Stomach (tissue), 9 donors: ENCODE measurements around the gene XIRP1. TPM values are rescaled to one million over a fixed set of nuclear protein-coding genes. Genes with fewer than 3 reads are reported as not detected.

ENCODE experiments used
- DNase-seq, 2 donors: peaks; one replicate each; pipeline versions ENCODE4 v3.0.0 to v3.0.0-alpha.2; 2013 to 2019
- H3K27ac ChIP-seq, 5 donors: fragments of 200-600 bp in 4 of 5; sonication (generic) in 4 of 5; one replicate each; pipeline ENCODE4 v1.5.1; 2013 to 2019; ENCODE audit warnings: mild to moderate bottlenecking in 1 of 5, moderate library complexity in 1 of 5
- H3K27me3 ChIP-seq, 3 donors: fragments of 200-600 bp; sonication (generic); one replicate each; pipeline ENCODE4 v1.5.1; 2017 to 2019; ENCODE audit warnings: mixed run types in 1 of 3
- H3K36me3 ChIP-seq, 4 donors: fragments of 200-600 bp; sonication (generic); 1 replicate in 3 of 4; 2 replicates in 1 of 4; pipeline ENCODE4 v1.5.1; 2016 to 2019
- H3K4me1 ChIP-seq, 4 donors: fragments of 200-600 bp; sonication (generic); one replicate each; pipeline ENCODE4 v1.5.1; 2016 to 2019
- H3K4me3 ChIP-seq, 4 donors: fragments of 200-600 bp; sonication (generic) in 3 of 4; one replicate each; pipeline ENCODE4 v1.5.1; 2016 to 2019; ENCODE audit warnings: mild to moderate bottlenecking in 1 of 4
- H3K9me3 ChIP-seq, 4 donors: fragments of 200-600 bp; sonication (generic); one replicate each; pipeline ENCODE4 v1.5.1; 2016 to 2019
- EP300 ChIP-seq: sonication (generic); formaldehyde crosslinking; IDR thresholded peaks from one replicate; pipeline ENCODE4 v1.6.1; 2017; ENCODE audit warnings: antibody characterized with exemption
- POLR2A ChIP-seq, 4 donors: fragments of 450-650 bp; IDR thresholded peaks; one replicate each; pipeline ENCODE4 v1.6.1; 2016; ENCODE audit warnings: antibody characterized with exemption in 4 of 4, control low read depth in 2 of 4, mild to moderate bottlenecking in 1 of 4, moderate library complexity in 1 of 4
- POLR2AphosphoS5 ChIP-seq, 3 donors: sonication (generic); formaldehyde crosslinking; IDR thresholded peaks; one replicate each; pipeline ENCODE4 v1.6.1; 2016; ENCODE audit warnings: antibody characterized with exemption in 3 of 3
- WGBS, 5 donors: extraction: QIAGEN DNeasy Blood & Tissue Kit in 3 of 5; methylation state at CpG; one replicate each; pipeline versions ENCODE4 v1.1.5 to v1.1.7; 2013 to 2018; 5-methylcytosine and 5-hydroxymethylcytosine counted together
- intact Hi-C: fragments of 100-400 bp; cut with DNase I; formaldehyde crosslinking; loops from one replicate; pipeline ENCODE4 v1.15.1; 2023; ENCODE audit warnings: low total_unique reads
- polyA plus RNA-seq, 3 donors: library from polyadenylated mRNA; stranded (reverse); fragments of 200-250 nt; gene quantifications; one replicate each; pipeline ENCODE4 v1.2.3, GENCODE V29; 2013
- total RNA-seq, 5 donors: library from RNA; depleted of rRNA; stranded (reverse); fragments of >200 nt; gene quantifications; one replicate each; pipeline versions ENCODE4 v1.1.0 to v1.2.3, GENCODE V29; 2014 to 2016
- TF ChIP-seq, protein P1 (sequence below), 7 experiments: fragments of 450-650 bp in 4 of 7; fragments of 200-600 bp in 3 of 7; sonication (generic) in 3 of 7; IDR thresholded peaks; one replicate each; pipeline ENCODE4 v1.5.1; 2016 to 2019; ENCODE audit warnings: antibody characterized with exemption in 7 of 7, control low read depth in 2 of 7, mild to moderate bottlenecking in 1 of 7
- donor health status: healthy with polysubstance abuse.
- donor health status: Bipolar disorder and iron deficiency.
- donor health status: healthy.

XIRP1 gene
- total and polyA plus RNA-seq, 8 donors: under 0.01 to 1.1 (median 0.18) TPM; not detected in 3

DNA sequence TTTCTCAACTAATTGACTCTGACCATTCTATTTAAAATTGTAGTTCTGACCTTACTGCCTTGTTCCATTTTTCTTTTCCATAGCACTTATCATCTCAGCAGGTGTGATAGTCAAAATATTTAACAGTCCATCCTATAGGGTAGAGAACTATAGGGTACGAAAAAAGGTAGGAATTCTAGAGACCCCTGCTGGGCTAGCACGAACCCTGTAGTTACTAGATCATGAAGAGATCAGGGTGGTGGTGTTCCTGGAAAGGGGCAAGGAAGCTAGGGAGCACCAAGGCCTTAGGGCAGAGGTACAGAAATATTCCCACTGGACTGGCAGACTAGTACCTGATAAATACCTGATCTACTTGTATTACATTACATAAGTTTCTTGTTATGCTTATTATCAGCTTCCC, 31.9 kb upstream of the XIRP1 start:
- Histone ChIP-seq H3K27me3 (peaks cover 0 to 7% (median 0%) of the 10 kb centered on the region in 3 donors), H3K9me3 (no peaks in the 10 kb centered on the region), H3K36me3 (no peaks in the 10 kb centered on the region), H3K4me3 (no peak overlapping the region), H3K4me1 (no peaks in the 10 kb centered on the region), H3K27ac (no peak overlapping the region)
- intact Hi-C loops: no loop called here
- TF ChIP-seq, protein P1, sequence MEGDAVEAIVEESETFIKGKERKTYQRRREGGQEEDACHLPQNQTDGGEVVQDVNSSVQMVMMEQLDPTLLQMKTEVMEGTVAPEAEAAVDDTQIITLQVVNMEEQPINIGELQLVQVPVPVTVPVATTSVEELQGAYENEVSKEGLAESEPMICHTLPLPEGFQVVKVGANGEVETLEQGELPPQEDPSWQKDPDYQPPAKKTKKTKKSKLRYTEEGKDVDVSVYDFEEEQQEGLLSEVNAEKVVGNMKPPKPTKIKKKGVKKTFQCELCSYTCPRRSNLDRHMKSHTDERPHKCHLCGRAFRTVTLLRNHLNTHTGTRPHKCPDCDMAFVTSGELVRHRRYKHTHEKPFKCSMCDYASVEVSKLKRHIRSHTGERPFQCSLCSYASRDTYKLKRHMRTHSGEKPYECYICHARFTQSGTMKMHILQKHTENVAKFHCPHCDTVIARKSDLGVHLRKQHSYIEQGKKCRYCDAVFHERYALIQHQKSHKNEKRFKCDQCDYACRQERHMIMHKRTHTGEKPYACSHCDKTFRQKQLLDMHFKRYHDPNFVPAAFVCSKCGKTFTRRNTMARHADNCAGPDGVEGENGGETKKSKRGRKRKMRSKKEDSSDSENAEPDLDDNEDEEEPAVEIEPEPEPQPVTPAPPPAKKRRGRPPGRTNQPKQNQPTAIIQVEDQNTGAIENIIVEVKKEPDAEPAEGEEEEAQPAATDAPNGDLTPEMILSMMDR (IDR thresholded peaks at IDR 0.05): no peak
- TF ChIP-seq POLR2AphosphoS5 (IDR thresholded peaks at IDR 0.05) (no peak), POLR2A (IDR thresholded peaks at IDR 0.05) (no peak), EP300 (no peak)
- DNase-seq: no peak
- WGBS, 5 donors: 58 to 82% (median 72%) methylated on average over 2 of the region's 2 CpGs

DNA sequence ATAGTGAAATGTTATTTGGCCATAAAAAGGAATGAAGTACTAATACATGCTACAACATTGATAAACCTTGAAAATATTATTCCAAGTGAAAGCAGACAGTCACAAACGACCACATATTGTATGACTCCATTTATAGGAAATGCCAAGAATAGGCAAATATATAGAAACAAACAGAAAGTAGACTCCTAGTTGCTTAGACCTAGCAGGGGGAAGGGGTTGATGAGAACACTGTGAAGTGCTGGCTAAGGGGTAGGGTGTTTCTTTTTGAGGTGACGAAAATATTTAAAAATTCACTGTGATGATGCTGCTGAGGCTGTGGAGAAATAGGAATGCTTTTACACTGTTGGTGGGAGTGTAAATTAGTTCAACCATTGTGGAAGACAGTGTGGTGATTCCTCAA, 30.5 kb upstream of the XIRP1 start:
- Histone ChIP-seq H3K36me3 (no peaks in the 10 kb centered on the region), H3K27ac (no peak overlapping the region), H3K4me3 (no peak overlapping the region), H3K9me3 (no peaks in the 10 kb centered on the region), H3K4me1 (no peaks in the 10 kb centered on the region), H3K27me3 (peaks cover 0 to 7% (median 0%) of the 10 kb centered on the region in 3 donors)
- WGBS, 5 donors: 80 to 89% (median 82%) methylated on average over 2 of the region's 2 CpGs
- DNase-seq: no peak
- no peak for TF ChIP-seq POLR2A (IDR thresholded peaks at IDR 0.05)
- TF ChIP-seq, protein P1 (IDR thresholded peaks at IDR 0.05): no peak
- no peak for TF ChIP-seq POLR2AphosphoS5 (IDR thresholded peaks at IDR 0.05)
- no peak for TF ChIP-seq EP300
- intact Hi-C loops: no loop called here

DNA sequence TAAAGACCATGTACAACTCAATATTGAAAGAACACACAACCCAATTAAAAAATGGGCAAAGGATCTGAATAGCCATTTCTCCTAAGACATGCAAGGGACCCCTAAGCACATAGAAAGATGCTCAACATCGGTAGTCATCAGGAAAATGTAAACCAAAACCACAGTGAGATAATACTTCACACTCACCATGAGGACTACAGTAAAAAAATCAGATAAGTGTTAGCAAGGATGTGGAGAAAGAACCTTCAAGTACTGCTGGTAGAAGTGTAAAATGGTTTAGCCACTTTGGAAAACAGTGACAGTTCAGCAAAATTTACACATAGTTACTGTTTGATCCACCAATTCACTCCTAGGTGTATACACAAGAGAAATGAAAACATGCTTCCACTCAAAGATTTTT, 30.1 kb upstream of the XIRP1 start:
- TF ChIP-seq POLR2A (IDR thresholded peaks at IDR 0.05) (no peak), EP300 (no peak), POLR2AphosphoS5 (IDR thresholded peaks at IDR 0.05) (no peak)
- TF ChIP-seq, protein P1 (IDR thresholded peaks at IDR 0.05): no peak
- no peak overlapping the region for H3K4me3 ChIP-seq
- no peaks in the 10 kb centered on the region for H3K4me1 ChIP-seq
- no peak overlapping the region for H3K27ac ChIP-seq
- DNase-seq: no peak
- WGBS, 5 donors: 56 to 82% (median 71%) methylated on average over 1 of the region's 1 CpG
- intact Hi-C loops: no loop called here
- peaks cover 0 to 7% (median 0%) of the 10 kb centered on the region in 3 donors for H3K27me3 ChIP-seq
- no peaks in the 10 kb centered on the region for H3K9me3 ChIP-seq
- H3K36me3 ChIP-seq: no peaks in the 10 kb centered on the region

DNA sequence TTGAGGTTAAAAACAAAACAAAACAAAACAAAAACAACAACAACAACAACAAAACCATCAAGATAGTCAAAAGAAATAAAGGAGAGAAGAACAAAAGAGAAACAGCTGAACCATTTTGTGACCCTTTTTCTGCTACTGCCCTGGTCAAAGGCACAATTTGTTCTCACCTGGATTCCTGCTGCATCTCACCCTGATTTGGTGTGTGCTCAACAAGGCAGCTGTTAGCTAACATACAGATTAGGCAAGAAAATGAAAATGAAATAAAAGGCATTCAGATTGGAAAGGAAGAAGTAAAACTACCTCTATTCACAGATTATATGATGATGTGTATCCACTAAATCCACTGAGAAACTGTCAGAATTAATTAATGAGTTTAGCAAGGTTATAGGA, 28.7 kb upstream of the XIRP1 start:
- Histone ChIP-seq H3K27ac (no peak overlapping the region), H3K9me3 (no peaks in the 10 kb centered on the region), H3K4me3 (no peak overlapping the region), H3K36me3 (no peaks in the 10 kb centered on the region), H3K4me1 (no peaks in the 10 kb centered on the region), H3K27me3 (peaks cover 0 to 7% (median 0%) of the 10 kb centered on the region in 3 donors)
- no peak for TF ChIP-seq POLR2A (IDR thresholded peaks at IDR 0.05)
- no peak for TF ChIP-seq EP300
- TF ChIP-seq, protein P1 (IDR thresholded peaks at IDR 0.05): no peak
- no peak for TF ChIP-seq POLR2AphosphoS5 (IDR thresholded peaks at IDR 0.05)
- no peak for DNase-seq
- intact Hi-C loops: no loop called here
